ENCODE results near the gene PTMS.

PTMS gene, protein sequence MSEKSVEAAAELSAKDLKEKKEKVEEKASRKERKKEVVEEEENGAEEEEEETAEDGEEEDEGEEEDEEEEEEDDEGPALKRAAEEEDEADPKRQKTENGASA

DNA sequence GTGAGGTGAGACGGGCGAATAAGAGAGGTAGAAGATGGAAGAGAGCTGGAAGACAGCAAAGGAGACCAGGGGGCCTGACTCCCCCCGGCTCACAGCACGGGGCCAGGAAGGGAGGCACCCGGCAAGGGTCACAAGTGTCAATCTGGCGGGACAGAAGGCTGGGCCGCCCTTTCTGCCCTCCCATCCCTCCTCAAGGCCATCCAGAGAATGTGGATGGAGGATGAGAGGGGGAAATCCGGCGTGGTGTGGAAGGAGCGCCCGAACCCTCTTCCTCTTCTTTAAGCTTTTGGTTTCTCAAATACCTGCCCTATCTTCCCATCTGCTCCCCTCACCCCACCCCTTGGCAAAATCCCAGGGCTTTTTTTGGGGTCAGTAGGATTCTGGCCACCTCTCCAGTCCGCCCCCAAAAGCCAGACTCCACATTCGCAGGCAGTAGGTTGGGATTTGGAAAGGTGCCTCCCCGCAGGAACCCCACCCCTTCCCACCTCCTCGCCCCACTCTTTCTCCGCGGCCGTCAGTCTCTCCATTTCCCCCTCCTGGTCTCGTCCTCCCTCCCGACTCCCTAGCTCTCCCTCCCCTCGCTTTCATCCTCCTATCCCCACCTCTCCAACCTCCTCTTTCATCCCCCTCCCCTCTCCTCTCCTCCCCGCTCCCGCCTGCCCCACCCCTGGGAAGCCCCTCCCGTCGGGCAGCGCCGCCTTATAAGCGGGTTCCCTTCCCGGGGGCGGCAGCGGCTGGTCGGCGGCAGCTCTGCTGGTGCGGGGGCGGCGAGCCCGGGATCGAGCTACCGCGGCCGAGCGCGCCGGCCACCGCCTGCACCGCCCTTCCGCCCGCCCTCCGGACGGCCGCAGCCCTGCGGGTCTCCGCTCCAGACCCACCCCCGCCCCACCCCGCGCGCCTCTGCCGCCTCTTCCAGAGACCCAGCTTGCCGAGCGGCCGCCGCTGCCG lies at the start of gene PTMS:
PTMS (plus strand) TSS at position 730 of the 948 bp plus-strand sequence. CDS start 343 bp downstream, outside the sequence.
- Histone ChIP-seq H3K4me1 (ENCODE audit: control insufficient read depth, insufficient read depth, low read length, unreplicated experiment) (peaks cover 35% of the 10 kb centered on the region), H3K4me3 (ENCODE audit: low read depth, low read length) (peak within 1 kb of the TSS; percentile 89), H3K36me3 (ENCODE audit: insufficient read depth, low read length) (no peaks in the 10 kb centered on the region), H3K27me3 (ENCODE audit: insufficient read depth, low read length) (no peaks in the 10 kb centered on the region), H3K27ac (ENCODE audit: low read depth, low read length) (peak within 1 kb of the TSS; percentile 79), H2AFZ (ENCODE audit: low read length, unreplicated experiment) (peak within 1 kb of the TSS; percentile 51), H3K79me2 (ENCODE audit: control insufficient read depth, insufficient read depth, low read length, unreplicated experiment) (peaks cover 32% of the 10 kb centered on the region)

DNA sequence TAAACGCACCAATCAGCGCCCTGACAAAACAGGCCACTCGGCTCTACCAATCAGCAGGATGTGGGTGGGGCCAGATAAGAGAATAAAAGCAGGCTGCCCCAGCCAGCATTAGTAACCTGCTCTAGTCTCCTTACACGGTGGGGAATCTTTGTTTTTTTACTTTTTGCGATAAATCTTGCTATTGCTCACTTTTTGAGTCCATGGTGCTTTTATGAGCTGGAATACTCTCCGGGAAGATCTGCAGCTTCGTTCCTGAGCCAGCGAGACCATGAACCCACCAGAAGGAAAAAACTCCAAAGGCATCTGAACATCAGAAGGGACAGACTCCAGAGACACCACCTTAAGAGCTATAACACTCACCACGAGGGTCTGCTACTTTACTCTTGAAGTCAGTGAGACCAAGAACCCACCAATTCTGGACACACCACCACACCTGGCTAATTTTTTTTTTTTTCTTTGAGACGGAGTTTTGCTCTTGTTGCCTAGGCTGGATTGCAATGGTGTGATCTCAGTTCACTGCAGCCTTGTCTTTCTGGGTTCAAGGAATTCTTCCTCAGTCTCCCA lies 49.2 kb upstream of the PTMS start:
- H3K27ac ChIP-seq (ENCODE audit: low read depth, low read length), result no peak overlapping the region
- H3K27me3 ChIP-seq (ENCODE audit: insufficient read depth, low read length), result no peaks in the 10 kb centered on the region
- no peaks in the 10 kb centered on the region for H3K36me3 ChIP-seq (ENCODE audit: insufficient read depth, low read length)
- no peaks in the 10 kb centered on the region for H3K4me1 ChIP-seq (ENCODE audit: control insufficient read depth, insufficient read depth, low read length, unreplicated experiment)
- H3K79me2 ChIP-seq (ENCODE audit: control insufficient read depth, insufficient read depth, low read length, unreplicated experiment), result no peaks in the 10 kb centered on the region
- no peak overlapping the region for H3K4me3 ChIP-seq (ENCODE audit: low read depth, low read length)
- H2AFZ ChIP-seq (ENCODE audit: low read length, unreplicated experiment), result no peak overlapping the region

DNA sequence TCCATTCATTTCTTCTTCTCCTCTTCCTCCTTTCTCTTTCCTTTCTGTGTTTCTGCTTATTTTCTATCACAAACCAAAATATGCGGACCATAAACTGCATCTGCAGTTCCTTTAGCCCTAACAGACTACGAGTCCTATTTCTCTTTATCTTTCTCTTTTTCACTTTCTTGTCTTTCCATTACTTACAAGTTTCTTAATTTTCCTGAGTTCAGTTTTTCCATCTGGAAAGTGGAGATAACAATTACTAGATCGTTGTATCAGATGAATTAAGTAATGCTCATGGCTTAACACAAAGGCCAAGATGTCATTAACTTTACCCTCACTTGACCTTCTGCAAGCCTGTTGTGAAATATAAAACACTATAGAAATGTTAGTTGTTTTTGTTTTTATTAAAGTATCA lies 43.3 kb upstream of the PTMS start:
- peak overlapping the region; percentile 78; the same call in 1 of the 2 replicates for H3K27ac ChIP-seq (ENCODE audit: low read depth, low read length)
- no peak overlapping the region for H2AFZ ChIP-seq (ENCODE audit: low read length, unreplicated experiment)
- H3K36me3 ChIP-seq (ENCODE audit: insufficient read depth, low read length), result no peaks in the 10 kb centered on the region
- peak overlapping the region; percentile 89; the same call in 1 of the 2 replicates for H3K4me3 ChIP-seq (ENCODE audit: low read depth, low read length)
- peaks cover 10% of the 10 kb centered on the region for H3K4me1 ChIP-seq (ENCODE audit: control insufficient read depth, insufficient read depth, low read length, unreplicated experiment)
- H3K27me3 ChIP-seq (ENCODE audit: insufficient read depth, low read length), result no peaks in the 10 kb centered on the region
- peaks cover 14% of the 10 kb centered on the region for H3K79me2 ChIP-seq (ENCODE audit: control insufficient read depth, insufficient read depth, low read length, unreplicated experiment)

GRCh38 chr12:6723607-6724408 lies 42.4 kb upstream of the PTMS start, which contains the start of gene COPS7A:
COPS7A (plus strand) TSS chr12:6724046; CDS start chr12:6724657, 611 bp downstream.
- Histone ChIP-seq H3K4me1 (ENCODE audit: control insufficient read depth, insufficient read depth, low read length, unreplicated experiment) (peaks cover 10% of the 10 kb centered on the region), H3K27me3 (ENCODE audit: insufficient read depth, low read length) (no peaks in the 10 kb centered on the region), H3K79me2 (ENCODE audit: control insufficient read depth, insufficient read depth, low read length, unreplicated experiment) (peaks cover 14% of the 10 kb centered on the region), H2AFZ (ENCODE audit: low read length, unreplicated experiment) (peak within 1 kb of the TSS; percentile 96), H3K36me3 (ENCODE audit: insufficient read depth, low read length) (no peaks in the 10 kb centered on the region), H3K27ac (ENCODE audit: low read depth, low read length) (peak within 1 kb of the TSS; percentile 78), H3K4me3 (ENCODE audit: low read depth, low read length) (peak within 1 kb of the TSS; percentile 89)

GRCh38 chr12:6724409-6724797 lies 41.8 kb upstream of the PTMS start:
- peak overlapping the region; percentile 78 for H3K27ac ChIP-seq (ENCODE audit: low read depth, low read length)
- H3K36me3 ChIP-seq (ENCODE audit: insufficient read depth, low read length), result no peaks in the 10 kb centered on the region
- peak overlapping the region; percentile 23 for H2AFZ ChIP-seq (ENCODE audit: low read length, unreplicated experiment)

DNA sequence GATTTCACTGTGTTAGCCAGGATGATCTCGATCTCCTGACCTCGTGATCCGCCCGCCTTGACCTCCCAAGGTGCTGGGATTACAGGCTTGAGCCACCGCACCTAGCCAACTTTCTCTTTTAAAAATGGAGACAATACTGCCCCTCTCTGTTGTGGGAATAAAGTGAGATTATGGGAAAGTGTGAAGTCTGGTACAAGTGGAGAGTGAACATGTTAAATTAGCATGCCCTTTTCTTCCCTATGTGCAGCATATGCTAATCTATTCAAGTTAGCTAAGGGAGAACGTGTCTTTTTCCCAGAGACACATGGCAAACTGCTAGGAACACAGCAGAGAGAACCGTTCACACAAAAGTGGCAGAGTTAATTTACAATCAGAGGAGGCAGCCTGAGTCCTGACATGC lies 40.8 kb upstream of the PTMS start:
- Histone ChIP-seq H3K27me3 (ENCODE audit: insufficient read depth, low read length) (no peaks in the 10 kb centered on the region), H3K36me3 (ENCODE audit: insufficient read depth, low read length) (peaks cover under 1% of the 10 kb centered on the region; the same call in 1 of the 2 replicates), H3K79me2 (ENCODE audit: control insufficient read depth, insufficient read depth, low read length, unreplicated experiment) (peaks cover 14% of the 10 kb centered on the region), H3K4me3 (ENCODE audit: low read depth, low read length) (peak overlapping the region; percentile 35; the same call in 1 of the 2 replicates), H3K27ac (ENCODE audit: low read depth, low read length) (no peak overlapping the region), H3K4me1 (ENCODE audit: control insufficient read depth, insufficient read depth, low read length, unreplicated experiment) (peaks cover 10% of the 10 kb centered on the region), H2AFZ (ENCODE audit: low read length, unreplicated experiment) (no peak overlapping the region)

More at GRCh38 chr12:6724409-6724797, 41.8 kb upstream of the PTMS start:
- Histone ChIP-seq H3K4me1 (ENCODE audit: control insufficient read depth, insufficient read depth, low read length, unreplicated experiment) (peaks cover 10% of the 10 kb centered on the region), H3K79me2 (ENCODE audit: control insufficient read depth, insufficient read depth, low read length, unreplicated experiment) (peaks cover 14% of the 10 kb centered on the region), H3K4me3 (ENCODE audit: low read depth, low read length) (peak overlapping the region; percentile 89), H3K27me3 (ENCODE audit: insufficient read depth, low read length) (no peaks in the 10 kb centered on the region)

DNA sequence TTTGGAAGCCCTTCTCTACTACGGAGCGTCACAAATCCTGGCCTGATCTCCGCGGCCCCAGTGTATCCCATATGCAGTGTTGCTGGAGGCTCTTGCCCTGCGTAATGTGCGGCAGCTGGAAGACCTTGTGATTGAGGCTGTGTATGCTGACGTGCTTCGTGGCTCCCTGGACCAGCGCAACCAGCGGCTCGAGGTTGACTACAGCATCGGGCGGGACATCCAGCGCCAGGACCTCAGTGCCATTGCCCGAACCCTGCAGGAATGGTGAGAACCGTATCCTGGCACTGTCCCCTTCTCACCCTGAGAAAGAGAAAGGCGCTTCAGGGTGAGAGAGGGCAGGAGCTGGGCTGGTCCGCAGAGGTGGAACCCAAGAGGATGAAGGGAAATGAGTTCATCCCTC lies 37.0 kb upstream of the PTMS start:
- peaks cover 10% of the 10 kb centered on the region for H3K4me1 ChIP-seq (ENCODE audit: control insufficient read depth, insufficient read depth, low read length, unreplicated experiment)
- no peak overlapping the region for H2AFZ ChIP-seq (ENCODE audit: low read length, unreplicated experiment)
- H3K27me3 ChIP-seq (ENCODE audit: insufficient read depth, low read length), result no peaks in the 10 kb centered on the region
- H3K79me2 ChIP-seq (ENCODE audit: control insufficient read depth, insufficient read depth, low read length, unreplicated experiment), result peaks cover 14% of the 10 kb centered on the region
- no peak overlapping the region for H3K27ac ChIP-seq (ENCODE audit: low read depth, low read length)
- H3K4me3 ChIP-seq (ENCODE audit: low read depth, low read length), result no peak overlapping the region
- peaks cover 7% of the 10 kb centered on the region; the same call in 1 of the 2 replicates for H3K36me3 ChIP-seq (ENCODE audit: insufficient read depth, low read length)

DNA sequence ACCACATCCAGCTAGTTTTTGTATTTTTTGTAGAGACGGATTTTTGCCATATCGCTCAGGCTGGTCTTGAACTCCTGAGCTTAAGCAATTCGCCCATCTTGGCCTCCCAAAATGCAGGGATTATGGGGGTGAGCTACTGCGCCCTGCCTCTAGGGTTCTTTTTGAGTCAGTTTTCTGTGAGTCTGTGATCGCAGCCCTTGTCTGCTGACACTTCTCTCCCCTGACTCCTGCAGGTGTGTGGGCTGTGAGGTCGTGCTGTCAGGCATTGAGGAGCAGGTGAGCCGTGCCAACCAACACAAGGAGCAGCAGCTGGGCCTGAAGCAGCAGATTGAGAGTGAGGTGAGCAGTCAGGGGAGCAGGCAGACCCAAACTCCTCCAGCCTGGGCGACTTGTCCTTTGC lies 36.0 kb upstream of the PTMS start:
- no peak overlapping the region for H3K27ac ChIP-seq (ENCODE audit: low read depth, low read length)
- H3K36me3 ChIP-seq (ENCODE audit: insufficient read depth, low read length), result peaks cover 7% of the 10 kb centered on the region; the same call in 1 of the 2 replicates
- peaks cover 6% of the 10 kb centered on the region for H3K79me2 ChIP-seq (ENCODE audit: control insufficient read depth, insufficient read depth, low read length, unreplicated experiment)
- H3K27me3 ChIP-seq (ENCODE audit: insufficient read depth, low read length), result no peaks in the 10 kb centered on the region
- no peak overlapping the region for H3K4me3 ChIP-seq (ENCODE audit: low read depth, low read length)
- H3K4me1 ChIP-seq (ENCODE audit: control insufficient read depth, insufficient read depth, low read length, unreplicated experiment), result peaks cover 11% of the 10 kb centered on the region
- H2AFZ ChIP-seq (ENCODE audit: low read length, unreplicated experiment), result no peak overlapping the region

DNA sequence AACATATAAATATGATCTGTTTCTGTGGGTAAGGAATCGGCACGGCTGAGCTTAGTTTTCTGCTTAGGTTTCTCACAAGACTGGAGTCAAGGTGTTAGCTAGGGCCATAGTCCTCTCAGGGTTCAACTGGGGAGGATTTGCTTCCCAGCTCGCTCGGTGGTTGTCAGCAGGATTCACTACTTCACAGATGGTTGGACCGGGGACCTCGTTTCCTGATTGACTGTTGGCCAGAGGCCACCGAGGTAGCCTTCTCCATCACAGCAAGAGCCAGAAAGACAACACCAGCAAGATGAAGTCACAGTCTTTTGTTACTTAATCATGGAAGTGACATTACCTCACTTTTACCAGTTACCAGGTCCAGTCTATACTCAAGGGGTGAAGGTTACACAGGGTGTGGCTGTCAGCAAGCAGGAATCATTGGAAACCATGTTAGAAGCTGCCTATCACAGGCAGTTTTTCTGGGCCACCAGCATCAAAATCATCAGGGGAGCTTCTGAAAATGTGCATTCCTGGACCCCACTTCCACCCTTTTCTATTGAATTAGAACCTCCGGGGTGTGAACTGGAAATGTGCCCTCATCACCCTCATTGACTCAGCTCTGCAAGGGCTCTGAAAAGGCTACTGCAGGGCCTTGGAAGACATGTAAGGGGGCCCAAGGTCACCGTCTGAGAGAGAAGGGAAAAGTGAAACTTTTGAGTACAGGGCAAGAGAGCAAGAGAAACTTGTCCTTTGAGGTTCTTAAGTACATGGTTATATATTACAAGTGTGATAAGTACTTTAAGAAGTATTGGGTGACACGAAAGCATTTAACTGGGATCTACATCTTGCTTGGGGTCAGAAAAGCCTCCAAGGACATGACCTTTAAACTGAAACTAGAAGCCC lies 31.4 kb upstream of the PTMS start:
- H2AFZ ChIP-seq (ENCODE audit: low read length, unreplicated experiment), result no peak overlapping the region
- H3K27ac ChIP-seq (ENCODE audit: low read depth, low read length), result no peak overlapping the region
- no peak overlapping the region for H3K4me3 ChIP-seq (ENCODE audit: low read depth, low read length)
- H3K36me3 ChIP-seq (ENCODE audit: insufficient read depth, low read length), result peaks cover 11% of the 10 kb centered on the region; the same call in 1 of the 2 replicates
- H3K79me2 ChIP-seq (ENCODE audit: control insufficient read depth, insufficient read depth, low read length, unreplicated experiment), result no peaks in the 10 kb centered on the region
- H3K27me3 ChIP-seq (ENCODE audit: insufficient read depth, low read length), result no peaks in the 10 kb centered on the region
- H3K4me1 ChIP-seq (ENCODE audit: control insufficient read depth, insufficient read depth, low read length, unreplicated experiment), result peaks cover 18% of the 10 kb centered on the region
